Measurements from ENCODE around the gene SPON2.
"Not testable (repeated sequence)": the region's sequence is repeated elsewhere in the genome, so short reads cannot be mapped to it uniquely, and the experiment has no call there.

The SPON2 gene

GRCh38 chr4:1136048-1136447, 36.3 kb downstream of the SPON2 start:
- no peak for DNase-seq

- no peak for DNase-seq
These were observed 39.4 kb downstream of the SPON2 start for GRCh38 chr4:1133033-1133432.

- peak; percentile 36 for DNase-seq
These were observed 41.8 kb downstream of the SPON2 start for GRCh38 chr4:1130316-1131186.

- peak; percentile 1 for DNase-seq
These were observed 45.9 kb downstream of the SPON2 start for GRCh38 chr4:1126506-1126905.

- DNase-seq: not testable (repeated sequence)
These were observed 46.9 kb downstream of the SPON2 start for GRCh38 chr4:1125466-1125865.

- DNase-seq: no peak
These were observed 47.6 kb downstream of the SPON2 start for GRCh38 chr4:1124818-1125217.

- DNase-seq: no peak
These were observed 49.9 kb downstream of the SPON2 start for GRCh38 chr4:1122505-1122904.

Measured in kidney glomerular epithelial cell (primary cell).